HG03558 (cell line): ENCODE data around the gene CRIP1.

Source experiments
- ATAC-seq: cut with Tn5 transposase; IDR thresholded peaks from one replicate; pipeline ENCODE4 v1.9.1; 2021; ENCODE audit warnings: moderate number of reproducible peaks; ENCODE audit not compliant: unreplicated experiment; ENCODE audit errors: extremely low read depth

Gene CRIP1

GRCh38 chr14:105490572-105491365 is 4.1 kb downstream of the CRIP1 start, which contains the start of gene TEDC1:
Gene TEDC1 (plus strand): TSS chr14:105491246. CDS start chr14:105491376, 130 bp downstream.
- peak; percentile 37 for ATAC-seq

GRCh38 chr14:105491366-105491973 is 4.8 kb downstream of the CRIP1 start:
- no peak for ATAC-seq

- ATAC-seq, result no peak
Measured at GRCh38 chr14:105492031-105492970, 5.6 kb downstream of the CRIP1 start.

- no peak for ATAC-seq
Measured at GRCh38 chr14:105492971-105493871, 6.5 kb downstream of the CRIP1 start.

- no peak for ATAC-seq
Measured at GRCh38 chr14:105493921-105494605, 7.4 kb downstream of the CRIP1 start.

- ATAC-seq, result no peak
Measured at GRCh38 chr14:105494606-105494929, 7.9 kb downstream of the CRIP1 start.

- ATAC-seq, result no peak
Measured at GRCh38 chr14:105495101-105495989, 8.7 kb downstream of the CRIP1 start.

GRCh38 chr14:105495990-105496830 is 9.5 kb downstream of the CRIP1 start:
- no peak for ATAC-seq

GRCh38 chr14:105496831-105497591 is 10.3 kb downstream of the CRIP1 start:
- no peak for ATAC-seq

- ATAC-seq, result no peak
Measured at GRCh38 chr14:105497671-105498429, 11.2 kb downstream of the CRIP1 start.

GRCh38 chr14:105498430-105499255 is 12.0 kb downstream of the CRIP1 start:
- ATAC-seq, result no peak

- ATAC-seq, result no peak
Measured at GRCh38 chr14:105499256-105500035, 12.8 kb downstream of the CRIP1 start.

- no peak for ATAC-seq
Measured at GRCh38 chr14:105500036-105500725, 13.5 kb downstream of the CRIP1 start.

- no peak for ATAC-seq
Measured at GRCh38 chr14:105500726-105501101, 14.0 kb downstream of the CRIP1 start.
